ENCODE results near the gene SLC7A4.
"Not testable (repeated sequence)": the region's sequence is repeated elsewhere in the genome, so short reads cannot be mapped to it uniquely, and the experiment has no call there.

Gene SLC7A4

GRCh38 chr22:21032037-21032867 lies at the start of gene SLC7A4:
Gene SLC7A4, minus strand, starts transcription at chr22:21032561. Its CDS starts 749 bp downstream, at chr22:21031812.
- peak; percentile 53 for DNase-seq

GRCh38 chr22:21080435-21081137 lies 48.2 kb upstream of the SLC7A4 start:
- DNase-seq = no peak

GRCh38 chr22:21079493-21079892 lies 47.1 kb upstream of the SLC7A4 start:
- no peak for DNase-seq

- no peak for DNase-seq
Measured at GRCh38 chr22:21078916-21079315, 46.6 kb upstream of the SLC7A4 start.

- DNase-seq = no peak
Measured at GRCh38 chr22:21077884-21078508, 45.6 kb upstream of the SLC7A4 start.

- DNase-seq = no peak
Measured at GRCh38 chr22:21076912-21077625, 44.7 kb upstream of the SLC7A4 start.

GRCh38 chr22:21075516-21076138 lies 43.3 kb upstream of the SLC7A4 start:
- no peak for DNase-seq

GRCh38 chr22:21074102-21074715 lies 41.8 kb upstream of the SLC7A4 start:
- no peak for DNase-seq

GRCh38 chr22:21073482-21073881 lies 41.1 kb upstream of the SLC7A4 start:
- no peak for DNase-seq

- no peak for DNase-seq
Measured at GRCh38 chr22:21073023-21073422, 40.7 kb upstream of the SLC7A4 start.

GRCh38 chr22:21071796-21072195 lies 39.4 kb upstream of the SLC7A4 start:
- not testable (repeated sequence) for DNase-seq

- DNase-seq = no peak
Measured at GRCh38 chr22:21070690-21071615, 38.6 kb upstream of the SLC7A4 start.

GRCh38 chr22:21069375-21069774 lies 37.0 kb upstream of the SLC7A4 start:
- DNase-seq = no peak

- DNase-seq = no peak
Measured at GRCh38 chr22:21068681-21069276, 36.4 kb upstream of the SLC7A4 start.

- no peak for DNase-seq
Measured at GRCh38 chr22:21067901-21068680, 35.7 kb upstream of the SLC7A4 start.

- DNase-seq = no peak
Measured at GRCh38 chr22:21067075-21067900, 34.9 kb upstream of the SLC7A4 start.

- DNase-seq = no peak
Measured at GRCh38 chr22:21064917-21065864, 32.8 kb upstream of the SLC7A4 start.

- not testable (repeated sequence) for DNase-seq
Measured at GRCh38 chr22:21064425-21064824, 32.1 kb upstream of the SLC7A4 start.
